Endothelial cell of umbilical vein (primary cell): ENCODE measurements around the gene SIN3A. TPM values are rescaled to one million over a fixed set of nuclear protein-coding genes. Genes with fewer than 3 reads are reported as not detected.

Experiments used
- BruUV-seq: library from RNA; stranded (reverse); fragments of 400-500 nt; replicated peaks from 2 replicates; lab custom pipeline; 2021; lab: Mats Ljungman, UMichigan
- CTCF ChIA-PET: fragments of 300-600, 350-600 bp; sonication (Branson Sonifier 250); formaldehyde crosslinking; loops from one replicate; lab custom pipeline; 2021; ENCODE audit warnings: antibody characterized with exemption, inconsistent platforms; lab: Charles Lee
- POLR2A ChIA-PET: fragments of 300-600, 350-600 bp; sonication (Branson Sonifier 250); formaldehyde crosslinking; loops from one replicate; lab custom pipeline; 2021; ENCODE audit warnings: antibody characterized with exemption, inconsistent platforms; lab: Charles Lee
- DNase-seq: peaks from one replicate; pipeline ENCODE4 v3.0.0-alpha.2; 2011; ENCODE audit warnings: low read depth, low spot score
- FAIRE-seq: peaks from 2 replicates; lab custom pipeline; 2011; peaks lifted over from hg19 to GRCh38; lab: Jason Lieb, UNC
- H2AFZ ChIP-seq: 2 replicates; pipeline ENCODE4 v1.6.0; 2012; ENCODE audit warnings: low read depth, low read length, control low read depth, inconsistent platforms
- H3K27ac ChIP-seq: 2 replicates; pipeline ENCODE4 v1.5.1; 2011; ENCODE audit warnings: low read depth, mild to moderate bottlenecking, control low read depth, low read length, moderate library complexity; ENCODE audit not compliant: insufficient read depth
- H3K27me3 ChIP-seq, 2 experiments: 2 replicates each; pipeline versions ENCODE4 v1.6.0 to v1.6.1; 2011; ENCODE audit warnings: low read length in 2 of 2, mixed read lengths in 1 of 2; ENCODE audit not compliant: control insufficient read depth in 2 of 2, insufficient read depth in 2 of 2
- H3K36me3 ChIP-seq, 2 experiments: 2 replicates in 1 of 2; 3 replicates in 1 of 2; pipeline ENCODE4 v1.5.1; 2011; ENCODE audit warnings: low read length in 2 of 2, mild to moderate bottlenecking in 1 of 2, moderate library complexity in 1 of 2; ENCODE audit not compliant: control insufficient read depth in 2 of 2, insufficient read depth in 2 of 2; ENCODE audit errors: extremely low read depth in 1 of 2
- H3K4me1 ChIP-seq: 3 replicates; pipeline ENCODE4 v1.5.1; 2011; ENCODE audit warnings: mild to moderate bottlenecking, low read length; ENCODE audit not compliant: control insufficient read depth, insufficient read depth; ENCODE audit errors: extremely low read depth
- H3K4me2 ChIP-seq: 2 replicates; pipeline ENCODE4 v1.6.1; 2011; ENCODE audit warnings: low read length, control low read depth, mixed read lengths; ENCODE audit not compliant: insufficient read depth
- H3K4me3 ChIP-seq, 3 experiments: fragments of 200-600 bp in 1 of 3; sonication (generic), shearing (Covaris generic) in 1 of 3; replicated peaks in 1 of 3; 2 replicates each; pipeline ENCODE4 v1.5.1; 2011 to 2016; ENCODE audit warnings: control low read depth in 3 of 3, low read length in 3 of 3, mild to moderate bottlenecking in 2 of 3, inconsistent platforms in 1 of 3, low read depth in 1 of 3, moderate library complexity in 1 of 3; ENCODE audit not compliant: insufficient read depth in 1 of 3
- H3K79me2 ChIP-seq: 2 replicates; pipeline ENCODE4 v1.6.0; 2012; ENCODE audit warnings: low read length, inconsistent platforms; ENCODE audit not compliant: control insufficient read depth, insufficient read depth
- H3K9ac ChIP-seq: replicated peaks from 2 replicates; pipeline ENCODE3; 2011; ENCODE audit warnings: low read length, control low read depth; ENCODE audit not compliant: insufficient read depth; ENCODE audit errors: extremely low read depth
- H3K9me1 ChIP-seq: replicated peaks from 3 replicates; pipeline ENCODE4 v1.6.0; 2011; ENCODE audit warnings: mild to moderate bottlenecking, low read length; ENCODE audit not compliant: control insufficient read depth, insufficient read depth; ENCODE audit errors: extremely low read depth
- H3K9me3 ChIP-seq: replicated peaks from 2 replicates; pipeline ENCODE4 v1.5.1; 2012; ENCODE audit warnings: low read length, inconsistent platforms; ENCODE audit not compliant: control insufficient read depth, insufficient read depth
- H4K20me1 ChIP-seq: replicated peaks from 2 replicates; pipeline ENCODE3; 2011; ENCODE audit warnings: mild to moderate bottlenecking, low read length; ENCODE audit not compliant: control insufficient read depth, insufficient read depth; ENCODE audit errors: extremely low read depth
- EZH2 ChIP-seq: IDR thresholded peaks from 2 replicates; pipeline ENCODE4 v1.6.1; 2012; ENCODE audit warnings: borderline replicate concordance, low read depth, mild to moderate bottlenecking, moderate library complexity, low read length, inconsistent platforms; ENCODE audit not compliant: severe bottlenecking
- FOS ChIP-seq: IDR thresholded peaks from 2 replicates; pipeline ENCODE4 v1.6.1; 2011; ENCODE audit warnings: mild to moderate bottlenecking, low read length, moderate library complexity, borderline replicate concordance; ENCODE audit not compliant: insufficient read depth
- GATA2 ChIP-seq: IDR thresholded peaks from 2 replicates; pipeline ENCODE4 v1.7.0; 2011; ENCODE audit warnings: low read depth, mild to moderate bottlenecking, moderate library complexity, mixed read lengths, low read length; ENCODE audit not compliant: insufficient read length, insufficient read depth
- JUN ChIP-seq: IDR thresholded peaks from 2 replicates; pipeline ENCODE4 v1.6.1; 2011; ENCODE audit warnings: borderline replicate concordance, low read depth; ENCODE audit not compliant: insufficient read length, insufficient read depth
- MYC ChIP-seq: IDR thresholded peaks from one replicate; pipeline ENCODE4 v1.6.1; 2011; ENCODE audit warnings: mild to moderate bottlenecking, low read depth, low read length
- POLR2A ChIP-seq: IDR thresholded peaks from 2 replicates; pipeline ENCODE4 v1.6.1; 2012; ENCODE audit warnings: low read depth, mild to moderate bottlenecking, control low read depth, low read length
- POLR2AphosphoS5 ChIP-seq: IDR thresholded peaks from 2 replicates; pipeline ENCODE4 v1.6.1; 2012; ENCODE audit warnings: low read depth, mild to moderate bottlenecking, control low read depth, low read length, moderate library complexity; ENCODE audit not compliant: insufficient read depth
- dilution Hi-C: fragments of 300-500 bp; cut with MboI; formaldehyde crosslinking; loops from one replicate; pipeline ENCODE4 v1.15.0; 2019; ENCODE audit warnings: low sequenced_read_pairs; ENCODE audit not compliant: extremely low pct_ligation_motif_present
- intact Hi-C: fragments of 100-400 bp; cut with micrococcal nuclease; formaldehyde crosslinking; loops from one replicate; pipeline ENCODE4 v1.10.0; 2022
- polyA plus RNA-seq, 4 experiments: library from polyadenylated mRNA; depleted of rRNA in 3 of 4; stranded (reverse) in 3 of 4; unstranded in 1 of 4; fragments of >200 nt; gene quantifications; 2 replicates each; pipeline versions ENCODE4 v1.2.1 to v1.2.3, GENCODE V29; 2011 to 2012; ENCODE audit warnings: missing spikeins in 1 of 4
- total RNA-seq: library from RNA; stranded (reverse); gene quantifications from 2 replicates; pipeline ENCODE4 v1.2.3, GENCODE V29; 2021
- TF ChIP-seq, protein P1 (sequence below), 2 donors: IDR thresholded peaks; 1 replicate in 1 of 2; 2 replicates in 1 of 2; pipeline ENCODE4 v1.5.1; 2011; ENCODE audit warnings: low read length in 2 of 2, mild to moderate bottlenecking in 2 of 2, moderate library complexity in 2 of 2, control low read depth in 1 of 2, inconsistent platforms in 1 of 2, low read depth in 1 of 2; ENCODE audit not compliant: insufficient read depth in 1 of 2; ENCODE audit errors: extremely low read depth in 1 of 2
- TF ChIP-seq, protein P2 (sequence below): IDR thresholded peaks from 2 replicates; pipeline ENCODE4 v1.6.1; 2011; ENCODE audit not compliant: insufficient read depth, insufficient read length

Gene SIN3A
- total and polyA plus RNA-seq, 2 donors (not counting 3 experiments of a cell fraction or from before 2014, with no cell fraction given): 30.6 to 44.5 TPM

DNA sequence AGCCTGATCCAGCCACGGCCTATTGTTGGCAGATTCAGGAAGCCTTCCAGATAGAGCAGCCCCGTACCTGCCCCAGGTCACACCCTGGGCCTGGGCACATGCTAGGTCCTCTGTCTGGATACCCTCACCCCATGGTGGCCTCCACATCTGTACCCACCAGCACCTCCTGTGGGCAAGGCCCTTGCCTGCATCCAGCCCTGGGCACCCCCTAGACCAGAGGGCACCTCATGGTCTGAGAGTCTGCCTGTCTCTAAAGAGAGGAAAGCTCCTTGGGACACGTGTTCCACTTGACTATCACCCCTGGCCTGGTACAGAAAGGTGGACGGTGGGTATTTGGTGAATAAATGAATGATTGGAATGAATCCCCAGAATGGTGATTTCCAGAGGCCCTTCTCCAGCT is 124.5 kb downstream of the SIN3A start:
- H2AFZ ChIP-seq: no peak overlapping the region

DNA sequence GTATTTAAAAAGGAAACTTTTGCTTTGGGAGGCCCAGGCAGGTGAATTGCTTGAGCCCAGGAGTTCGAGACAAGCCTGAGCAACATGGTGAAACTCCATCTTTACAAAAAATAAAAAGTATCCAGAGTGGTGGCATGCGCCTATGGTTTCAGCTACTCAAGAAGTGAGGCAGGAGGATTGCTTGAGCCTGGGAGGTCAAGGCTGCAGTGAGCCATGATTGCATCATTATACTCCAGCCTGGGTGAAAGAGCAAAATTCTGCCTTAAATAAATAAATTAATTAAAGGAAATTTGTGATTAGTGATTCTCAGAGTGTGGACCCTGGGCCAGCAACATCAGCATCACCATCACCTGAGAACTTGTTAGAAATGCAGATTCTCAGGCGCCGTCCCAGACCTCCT is 125.6 kb downstream of the SIN3A start:
- no peaks in the 10 kb centered on the region for H3K9me1 ChIP-seq
- FAIRE-seq: no peak
- POLR2A ChIA-PET: no interaction called here
- H3K9ac ChIP-seq: no peak overlapping the region
- peaks cover 0 to 2% of the 10 kb centered on the region in 2 experiments for H3K27me3 ChIP-seq
- BruUV-seq: no TSS peak
- DNase-seq: no peak
- CTCF ChIA-PET: no interaction called here
- H3K4me2 ChIP-seq: no peak overlapping the region
- no peak overlapping the region for H2AFZ ChIP-seq
- H3K36me3 ChIP-seq: no peaks in the 10 kb centered on the region
- TF ChIP-seq, protein P1, sequence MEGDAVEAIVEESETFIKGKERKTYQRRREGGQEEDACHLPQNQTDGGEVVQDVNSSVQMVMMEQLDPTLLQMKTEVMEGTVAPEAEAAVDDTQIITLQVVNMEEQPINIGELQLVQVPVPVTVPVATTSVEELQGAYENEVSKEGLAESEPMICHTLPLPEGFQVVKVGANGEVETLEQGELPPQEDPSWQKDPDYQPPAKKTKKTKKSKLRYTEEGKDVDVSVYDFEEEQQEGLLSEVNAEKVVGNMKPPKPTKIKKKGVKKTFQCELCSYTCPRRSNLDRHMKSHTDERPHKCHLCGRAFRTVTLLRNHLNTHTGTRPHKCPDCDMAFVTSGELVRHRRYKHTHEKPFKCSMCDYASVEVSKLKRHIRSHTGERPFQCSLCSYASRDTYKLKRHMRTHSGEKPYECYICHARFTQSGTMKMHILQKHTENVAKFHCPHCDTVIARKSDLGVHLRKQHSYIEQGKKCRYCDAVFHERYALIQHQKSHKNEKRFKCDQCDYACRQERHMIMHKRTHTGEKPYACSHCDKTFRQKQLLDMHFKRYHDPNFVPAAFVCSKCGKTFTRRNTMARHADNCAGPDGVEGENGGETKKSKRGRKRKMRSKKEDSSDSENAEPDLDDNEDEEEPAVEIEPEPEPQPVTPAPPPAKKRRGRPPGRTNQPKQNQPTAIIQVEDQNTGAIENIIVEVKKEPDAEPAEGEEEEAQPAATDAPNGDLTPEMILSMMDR (IDR thresholded peaks at IDR 0.05; ENCODE audit: extremely low read depth in 1 of 2, insufficient read depth in 1 of 2, low read depth in 1 of 2, low read length in 2 of 2): no peak
- TF ChIP-seq JUN: no peak
- TF ChIP-seq MYC: no peak
- TF ChIP-seq, protein P2, sequence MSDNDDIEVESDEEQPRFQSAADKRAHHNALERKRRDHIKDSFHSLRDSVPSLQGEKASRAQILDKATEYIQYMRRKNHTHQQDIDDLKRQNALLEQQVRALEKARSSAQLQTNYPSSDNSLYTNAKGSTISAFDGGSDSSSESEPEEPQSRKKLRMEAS: no peak
- TF ChIP-seq GATA2: no peak
- TF ChIP-seq POLR2AphosphoS5: no peak
- TF ChIP-seq FOS: no peak
- TF ChIP-seq POLR2A: no peak
- TF ChIP-seq EZH2: no peak
- no peak overlapping the region for H3K27ac ChIP-seq
- H3K4me3 ChIP-seq: no peak overlapping the region
- H3K79me2 ChIP-seq: no peaks in the 10 kb centered on the region
- intact Hi-C loops (no loop called here), dilution Hi-C loops (no loop called here)
- no peaks in the 10 kb centered on the region for H4K20me1 ChIP-seq
- no peaks in the 10 kb centered on the region for H3K9me3 ChIP-seq
- H3K4me1 ChIP-seq: no peaks in the 10 kb centered on the region

More for the DNA sequence above, 124.5 kb downstream of the SIN3A start:
- no peak overlapping the region for H3K27ac ChIP-seq
- no peaks in the 10 kb centered on the region for H3K9me3 ChIP-seq
- H3K36me3 ChIP-seq: no peaks in the 10 kb centered on the region
- ChIA-PET POLR2A (no interaction called here), CTCF (no interaction called here)
- no peaks in the 10 kb centered on the region for H3K27me3 ChIP-seq
- DNase-seq: no peak
- FAIRE-seq: no peak
- dilution Hi-C loops (no loop called here), intact Hi-C loops (no loop called here)
- H3K4me2 ChIP-seq: no peak overlapping the region
- H3K9me1 ChIP-seq: no peaks in the 10 kb centered on the region
- no peaks in the 10 kb centered on the region for H3K79me2 ChIP-seq
- H3K9ac ChIP-seq: no peak overlapping the region
- no peaks in the 10 kb centered on the region for H3K4me1 ChIP-seq
- no peaks in the 10 kb centered on the region for H4K20me1 ChIP-seq
- no peak overlapping the region for H3K4me3 ChIP-seq
- BruUV-seq: no TSS peak
- TF ChIP-seq MYC: no peak
- TF ChIP-seq EZH2: no peak
- TF ChIP-seq JUN: no peak
- no peak for TF ChIP-seq GATA2
- TF ChIP-seq POLR2AphosphoS5: no peak
